Mucosa of stomach (tissue), 1 donor: ENCODE measurements around the gene GAPDH.
"Not testable (repeated sequence)": the region's sequence is repeated elsewhere in the genome, so short reads cannot be mapped to it uniquely, and the experiment has no call there.

Experiments
- H3K27me3 ChIP-seq: one replicate; pipeline ENCODE4 v1.7.0; 2013; ENCODE audit warnings: mild to moderate bottlenecking, low read length; ENCODE audit not compliant: control insufficient read depth, insufficient read depth
- H3K36me3 ChIP-seq: one replicate; pipeline ENCODE4 v1.7.0; 2013; ENCODE audit warnings: low read length; ENCODE audit not compliant: control insufficient read depth, insufficient read depth
- H3K4me1 ChIP-seq: one replicate; pipeline ENCODE4 v1.7.0; 2013; ENCODE audit warnings: mild to moderate bottlenecking, low read length; ENCODE audit not compliant: control insufficient read depth, insufficient read depth
- H3K4me3 ChIP-seq: one replicate; pipeline ENCODE4 v1.7.0; 2013; ENCODE audit warnings: low read length
- H3K9ac ChIP-seq: one replicate; pipeline ENCODE4 v1.7.0; 2013; ENCODE audit warnings: mild to moderate bottlenecking, low read length, moderate library complexity
- H3K9me3 ChIP-seq: one replicate; pipeline ENCODE4 v1.7.0; 2013; ENCODE audit warnings: mild to moderate bottlenecking, low read length, moderate library complexity; ENCODE audit not compliant: control insufficient read depth
- donor health status: Pancreatic carcinoma.

The GAPDH gene

DNA sequence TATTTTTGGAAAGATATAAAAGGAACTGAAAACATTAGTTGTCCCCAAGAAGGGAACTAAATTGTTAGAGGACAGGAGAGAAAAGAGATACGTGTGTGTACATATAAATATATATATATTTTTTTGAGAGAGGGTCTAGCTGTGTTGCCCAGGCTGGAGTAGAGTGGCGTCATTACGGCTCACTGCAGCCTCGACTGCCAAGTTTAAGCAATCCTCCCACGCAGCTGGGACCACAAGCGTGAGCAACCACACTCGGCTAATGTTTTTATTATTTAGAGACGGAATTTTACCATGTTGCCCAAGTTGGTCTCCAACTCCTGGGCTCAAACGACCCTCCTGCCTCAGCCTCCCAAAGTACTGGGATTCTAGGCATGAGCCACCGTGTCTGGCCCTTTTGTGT lies 50.0 kb downstream of the GAPDH start:
- H3K4me3 ChIP-seq = no peak overlapping the region
- no peaks in the 10 kb centered on the region for H3K27me3 ChIP-seq
- H3K9ac ChIP-seq = no peak overlapping the region
- peaks cover 43% of the 10 kb centered on the region for H3K36me3 ChIP-seq
- no peaks in the 10 kb centered on the region for H3K4me1 ChIP-seq
- no peaks in the 10 kb centered on the region for H3K9me3 ChIP-seq

GRCh38 chr12:6586569-6586968 lies 52.3 kb downstream of the GAPDH start:
- H3K4me1 ChIP-seq, H3K9ac ChIP-seq, H3K27me3 ChIP-seq, H3K9me3 ChIP-seq, H3K4me3 ChIP-seq: not testable (repeated sequence)
- peaks cover 38% of the 10 kb centered on the region for H3K36me3 ChIP-seq
